WTC11 (cell line): Measurements from ENCODE around the gene CCDC15. TPM values are rescaled to one million over a fixed set of nuclear protein-coding genes. Genes with fewer than 3 reads are reported as not detected.

Experiments
- ATAC-seq: fragments of 200-7000 bp; cut with Tn5 transposase; 2 replicates; pipeline ENCODE4 v1.10.0; 2021; ENCODE audit warnings: mild to moderate bottlenecking, moderate library complexity
- CTCF ChIA-PET: fragments of 300-600 bp; sonication (Branson Sonifier 250); formaldehyde crosslinking; loops from one replicate; lab custom pipeline; 2021; ENCODE audit warnings: antibody characterized with exemption; lab: Charles Lee
- POLR2A ChIA-PET: fragments of 350-600 bp; sonication (Branson Sonifier 250); formaldehyde crosslinking; loops from one replicate; lab custom pipeline; 2021; ENCODE audit warnings: antibody characterized with exemption; lab: Charles Lee
- DNase-seq: peaks from one replicate; pipeline ENCODE4 v3.0.0; 2021; ENCODE audit warnings: low spot score
- H3K27ac Mint-ChIP-seq: 2 replicates; pipeline ENCODE4 v1.8.0; 2021; ENCODE audit warnings: mixed read lengths
- H3K27me3 Mint-ChIP-seq: 2 replicates; pipeline ENCODE4 v1.8.0; 2021; ENCODE audit warnings: low read depth, mild to moderate bottlenecking, moderate library complexity, mixed read lengths
- H3K36me3 Mint-ChIP-seq: 2 replicates; pipeline ENCODE4 v1.8.0; 2021; ENCODE audit warnings: mixed read lengths
- H3K4me1 Mint-ChIP-seq: 2 replicates; pipeline ENCODE4 v1.8.0; 2022; ENCODE audit warnings: mixed read lengths
- H3K4me3 Mint-ChIP-seq: 2 replicates; pipeline ENCODE4 v1.8.0; 2021; ENCODE audit warnings: mild to moderate bottlenecking, moderate library complexity, mixed read lengths
- H3K9me3 Mint-ChIP-seq: 2 replicates; pipeline ENCODE4 v1.8.0; 2021; ENCODE audit warnings: mixed read lengths
- ETV6 ChIP-seq: sonication (generic); formaldehyde crosslinking; IDR thresholded peaks from 2 replicates; pipeline ENCODE4 v1.8.1; 2022; ENCODE audit warnings: mild to moderate bottlenecking, missing genetic modification reagents
- GABPB1 ChIP-seq: sonication (generic); formaldehyde crosslinking; IDR thresholded peaks from 2 replicates; pipeline ENCODE4 v1.8.1; 2023; ENCODE audit warnings: mild to moderate bottlenecking, missing genetic modification reagents
- GTF2I ChIP-seq: fragments of 250-450 bp; sonication (Bioruptor Pico); conservative IDR thresholded peaks from 2 replicates; pipeline ENCODE4 v1.4.0; 2021; ENCODE audit warnings: mild to moderate bottlenecking
- JUN ChIP-seq: sonication (generic); formaldehyde crosslinking; IDR thresholded peaks from 2 replicates; pipeline ENCODE4 v1.8.0; 2023; ENCODE audit warnings: mild to moderate bottlenecking, missing genetic modification reagents
- MYBL2 ChIP-seq: sonication (generic); formaldehyde crosslinking; IDR thresholded peaks from 2 replicates; pipeline ENCODE4 v1.8.1; 2023; ENCODE audit warnings: mild to moderate bottlenecking, moderate library complexity, missing genetic modification reagents
- NR2C2 ChIP-seq: sonication (generic); formaldehyde crosslinking; IDR thresholded peaks from 2 replicates; pipeline ENCODE4 v1.8.0; 2022; ENCODE audit warnings: mild to moderate bottlenecking, missing genetic modification reagents
- ZNF121 ChIP-seq: sonication (generic); formaldehyde crosslinking; IDR thresholded peaks from 2 replicates; pipeline ENCODE4 v1.8.0; 2023; ENCODE audit warnings: missing genetic modification reagents
- total RNA-seq: library from RNA; stranded (reverse); gene quantifications from 3 replicates; pipeline ENCODE4 v1.2.3, GENCODE V29; 2021
- TF ChIP-seq, protein P1 (sequence below): sonication (generic); formaldehyde crosslinking; IDR thresholded peaks from 2 replicates; pipeline ENCODE4 v1.8.1; 2023; ENCODE audit warnings: mild to moderate bottlenecking, missing genetic modification reagents, moderate library complexity
- TF ChIP-seq, protein P2 (sequence below): fragments of 250-450 bp; sonication (Bioruptor Pico); IDR thresholded peaks from 2 replicates; pipeline ENCODE4 v1.8.0; 2021; ENCODE audit warnings: mild to moderate bottlenecking
- TF ChIP-seq, protein P3 (sequence below): sonication (generic); formaldehyde crosslinking; IDR thresholded peaks from 2 replicates; pipeline ENCODE4 v1.8.1; 2023; ENCODE audit warnings: mild to moderate bottlenecking, moderate library complexity, missing genetic modification reagents
- TF ChIP-seq, protein P4 (sequence below): sonication (generic); formaldehyde crosslinking; IDR thresholded peaks from 2 replicates; pipeline ENCODE4 v1.8.0; 2022; ENCODE audit warnings: missing genetic modification reagents
- TF ChIP-seq, protein P5 (sequence below): sonication (generic); formaldehyde crosslinking; IDR thresholded peaks from 2 replicates; pipeline ENCODE4 v1.8.1; 2022; ENCODE audit warnings: mild to moderate bottlenecking, moderate library complexity, missing genetic modification reagents
- TF ChIP-seq, protein P6 (sequence below): sonication (generic); formaldehyde crosslinking; conservative IDR thresholded peaks from 2 replicates; pipeline ENCODE4 v1.8.1; 2023; ENCODE audit warnings: mild to moderate bottlenecking, low read depth, missing genetic modification reagents, moderate library complexity
- TF ChIP-seq, protein P7 (sequence below): fragments of 250-450 bp; sonication (Bioruptor Pico); IDR thresholded peaks from 2 replicates; pipeline ENCODE4 v2.1.2; 2022; ENCODE audit warnings: mild to moderate bottlenecking, moderate library complexity

CCDC15 gene
- total RNA-seq, 1 experiment from 2014 or later = 2.4 TPM

DNA sequence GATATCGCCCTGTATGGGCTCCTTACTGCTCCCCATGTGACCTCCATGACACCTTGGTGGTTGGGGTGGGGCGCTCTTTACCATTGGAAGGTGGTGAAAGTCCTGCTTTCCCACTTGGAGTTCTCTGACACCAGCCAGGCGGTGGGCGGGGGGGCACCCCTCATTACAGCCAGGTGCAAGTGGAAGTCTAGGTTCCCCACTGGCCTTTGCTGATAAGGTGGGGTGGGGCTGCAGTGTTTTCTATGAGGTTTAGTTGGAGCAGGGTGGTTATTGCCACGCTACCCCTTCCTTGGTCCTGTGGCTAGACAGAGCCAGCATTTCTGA is 103.7 kb downstream of the CCDC15 start (continued):
- TF ChIP-seq, protein P1, sequence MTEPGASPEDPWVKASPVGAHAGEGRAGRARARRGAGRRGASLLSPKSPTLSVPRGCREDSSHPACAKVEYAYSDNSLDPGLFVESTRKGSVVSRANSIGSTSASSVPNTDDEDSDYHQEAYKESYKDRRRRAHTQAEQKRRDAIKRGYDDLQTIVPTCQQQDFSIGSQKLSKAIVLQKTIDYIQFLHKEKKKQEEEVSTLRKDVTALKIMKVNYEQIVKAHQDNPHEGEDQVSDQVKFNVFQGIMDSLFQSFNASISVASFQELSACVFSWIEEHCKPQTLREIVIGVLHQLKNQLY (CRISPR knock-in tag) = no peak
- no peak for TF ChIP-seq NR2C2 (CRISPR knock-in tag)
- TF ChIP-seq, all 79 proteins: peak for 0

DNA sequence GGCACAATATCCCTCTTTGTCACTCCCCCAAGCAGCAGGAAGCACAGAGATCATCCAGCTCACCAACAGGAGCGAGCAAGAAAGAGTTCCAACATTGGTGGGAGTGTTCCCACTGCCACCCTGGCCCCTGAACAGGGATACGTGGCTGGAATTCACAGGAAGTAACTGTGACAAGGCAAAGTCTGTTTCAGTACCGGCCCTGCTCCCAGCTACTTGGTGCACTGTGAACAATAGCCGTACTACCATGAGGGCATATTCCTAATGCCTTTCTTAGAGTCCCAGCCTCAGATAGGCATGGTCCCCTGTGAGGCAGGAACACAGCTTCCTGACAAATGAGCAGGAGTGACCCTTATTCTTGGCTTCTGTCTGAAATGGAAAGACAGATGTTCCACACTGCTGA is 107.3 kb downstream of the CCDC15 start:
- CTCF ChIA-PET = interaction anchor here (0.9 to 1.0 kb wide), 2 partner anchors 8 to 185 kb away, joined by 3 read pairs; no protein-coding TSS in a partner anchor
- H3K36me3 Mint-ChIP-seq = no peaks in the 10 kb centered on the region
- ATAC-seq = no peak
- H3K9me3 Mint-ChIP-seq = no peaks in the 10 kb centered on the region
- H3K27me3 Mint-ChIP-seq = peaks cover 57% of the 10 kb centered on the region
- H3K4me1 Mint-ChIP-seq = peaks cover 8% of the 10 kb centered on the region; the same call in 1 of the 2 replicates
- no peak overlapping the region for H3K4me3 Mint-ChIP-seq
- POLR2A ChIA-PET = interaction anchor here (0.6 kb wide), 1 partner anchor 453 kb away, joined by 3 read pairs; no protein-coding TSS in a partner anchor
- no peak for TF ChIP-seq GABPB1 (CRISPR knock-in tag)
- no peak for TF ChIP-seq ZNF121 (CRISPR knock-in tag)
- TF ChIP-seq ETV6 (CRISPR knock-in tag) = no peak
- TF ChIP-seq MYBL2 = no peak
- TF ChIP-seq, protein P2, sequence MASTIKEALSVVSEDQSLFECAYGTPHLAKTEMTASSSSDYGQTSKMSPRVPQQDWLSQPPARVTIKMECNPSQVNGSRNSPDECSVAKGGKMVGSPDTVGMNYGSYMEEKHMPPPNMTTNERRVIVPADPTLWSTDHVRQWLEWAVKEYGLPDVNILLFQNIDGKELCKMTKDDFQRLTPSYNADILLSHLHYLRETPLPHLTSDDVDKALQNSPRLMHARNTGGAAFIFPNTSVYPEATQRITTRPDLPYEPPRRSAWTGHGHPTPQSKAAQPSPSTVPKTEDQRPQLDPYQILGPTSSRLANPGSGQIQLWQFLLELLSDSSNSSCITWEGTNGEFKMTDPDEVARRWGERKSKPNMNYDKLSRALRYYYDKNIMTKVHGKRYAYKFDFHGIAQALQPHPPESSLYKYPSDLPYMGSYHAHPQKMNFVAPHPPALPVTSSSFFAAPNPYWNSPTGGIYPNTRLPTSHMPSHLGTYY (CRISPR knock-in tag) = no peak
- TF ChIP-seq, protein P3, sequence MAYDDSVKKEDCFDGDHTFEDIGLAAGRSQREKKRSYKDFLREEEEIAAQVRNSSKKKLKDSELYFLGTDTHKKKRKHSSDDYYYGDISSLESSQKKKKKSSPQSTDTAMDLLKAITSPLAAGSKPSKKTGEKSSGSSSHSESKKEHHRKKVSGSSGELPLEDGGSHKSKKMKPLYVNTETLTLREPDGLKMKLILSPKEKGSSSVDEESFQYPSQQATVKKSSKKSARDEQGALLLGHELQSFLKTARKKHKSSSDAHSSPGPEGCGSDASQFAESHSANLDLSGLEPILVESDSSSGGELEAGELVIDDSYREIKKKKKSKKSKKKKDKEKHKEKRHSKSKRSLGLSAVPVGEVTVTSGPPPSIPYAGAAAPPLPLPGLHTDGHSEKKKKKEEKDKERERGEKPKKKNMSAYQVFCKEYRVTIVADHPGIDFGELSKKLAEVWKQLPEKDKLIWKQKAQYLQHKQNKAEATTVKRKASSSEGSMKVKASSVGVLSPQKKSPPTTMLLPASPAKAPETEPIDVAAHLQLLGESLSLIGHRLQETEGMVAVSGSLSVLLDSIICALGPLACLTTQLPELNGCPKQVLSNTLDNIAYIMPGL = no peak
- TF ChIP-seq JUN (CRISPR knock-in tag) = no peak
- no peak for TF ChIP-seq GTF2I (CRISPR knock-in tag)
- TF ChIP-seq, protein P4, sequence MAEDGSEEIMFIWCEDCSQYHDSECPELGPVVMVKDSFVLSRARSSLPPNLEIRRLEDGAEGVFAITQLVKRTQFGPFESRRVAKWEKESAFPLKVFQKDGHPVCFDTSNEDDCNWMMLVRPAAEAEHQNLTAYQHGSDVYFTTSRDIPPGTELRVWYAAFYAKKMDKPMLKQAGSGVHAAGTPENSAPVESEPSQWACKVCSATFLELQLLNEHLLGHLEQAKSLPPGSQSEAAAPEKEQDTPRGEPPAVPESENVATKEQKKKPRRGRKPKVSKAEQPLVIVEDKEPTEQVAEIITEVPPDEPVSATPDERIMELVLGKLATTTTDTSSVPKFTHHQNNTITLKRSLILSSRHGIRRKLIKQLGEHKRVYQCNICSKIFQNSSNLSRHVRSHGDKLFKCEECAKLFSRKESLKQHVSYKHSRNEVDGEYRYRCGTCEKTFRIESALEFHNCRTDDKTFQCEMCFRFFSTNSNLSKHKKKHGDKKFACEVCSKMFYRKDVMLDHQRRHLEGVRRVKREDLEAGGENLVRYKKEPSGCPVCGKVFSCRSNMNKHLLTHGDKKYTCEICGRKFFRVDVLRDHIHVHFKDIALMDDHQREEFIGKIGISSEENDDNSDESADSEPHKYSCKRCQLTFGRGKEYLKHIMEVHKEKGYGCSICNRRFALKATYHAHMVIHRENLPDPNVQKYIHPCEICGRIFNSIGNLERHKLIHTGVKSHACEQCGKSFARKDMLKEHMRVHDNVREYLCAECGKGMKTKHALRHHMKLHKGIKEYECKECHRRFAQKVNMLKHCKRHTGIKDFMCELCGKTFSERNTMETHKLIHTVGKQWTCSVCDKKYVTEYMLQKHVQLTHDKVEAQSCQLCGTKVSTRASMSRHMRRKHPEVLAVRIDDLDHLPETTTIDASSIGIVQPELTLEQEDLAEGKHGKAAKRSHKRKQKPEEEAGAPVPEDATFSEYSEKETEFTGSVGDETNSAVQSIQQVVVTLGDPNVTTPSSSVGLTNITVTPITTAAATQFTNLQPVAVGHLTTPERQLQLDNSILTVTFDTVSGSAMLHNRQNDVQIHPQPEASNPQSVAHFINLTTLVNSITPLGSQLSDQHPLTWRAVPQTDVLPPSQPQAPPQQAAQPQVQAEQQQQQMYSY = no peak
- TF ChIP-seq, protein P5, sequence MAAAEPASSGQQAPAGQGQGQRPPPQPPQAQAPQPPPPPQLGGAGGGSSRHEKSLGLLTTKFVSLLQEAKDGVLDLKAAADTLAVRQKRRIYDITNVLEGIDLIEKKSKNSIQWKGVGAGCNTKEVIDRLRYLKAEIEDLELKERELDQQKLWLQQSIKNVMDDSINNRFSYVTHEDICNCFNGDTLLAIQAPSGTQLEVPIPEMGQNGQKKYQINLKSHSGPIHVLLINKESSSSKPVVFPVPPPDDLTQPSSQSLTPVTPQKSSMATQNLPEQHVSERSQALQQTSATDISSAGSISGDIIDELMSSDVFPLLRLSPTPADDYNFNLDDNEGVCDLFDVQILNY (CRISPR knock-in tag) = no peak
- TF ChIP-seq, protein P6, sequence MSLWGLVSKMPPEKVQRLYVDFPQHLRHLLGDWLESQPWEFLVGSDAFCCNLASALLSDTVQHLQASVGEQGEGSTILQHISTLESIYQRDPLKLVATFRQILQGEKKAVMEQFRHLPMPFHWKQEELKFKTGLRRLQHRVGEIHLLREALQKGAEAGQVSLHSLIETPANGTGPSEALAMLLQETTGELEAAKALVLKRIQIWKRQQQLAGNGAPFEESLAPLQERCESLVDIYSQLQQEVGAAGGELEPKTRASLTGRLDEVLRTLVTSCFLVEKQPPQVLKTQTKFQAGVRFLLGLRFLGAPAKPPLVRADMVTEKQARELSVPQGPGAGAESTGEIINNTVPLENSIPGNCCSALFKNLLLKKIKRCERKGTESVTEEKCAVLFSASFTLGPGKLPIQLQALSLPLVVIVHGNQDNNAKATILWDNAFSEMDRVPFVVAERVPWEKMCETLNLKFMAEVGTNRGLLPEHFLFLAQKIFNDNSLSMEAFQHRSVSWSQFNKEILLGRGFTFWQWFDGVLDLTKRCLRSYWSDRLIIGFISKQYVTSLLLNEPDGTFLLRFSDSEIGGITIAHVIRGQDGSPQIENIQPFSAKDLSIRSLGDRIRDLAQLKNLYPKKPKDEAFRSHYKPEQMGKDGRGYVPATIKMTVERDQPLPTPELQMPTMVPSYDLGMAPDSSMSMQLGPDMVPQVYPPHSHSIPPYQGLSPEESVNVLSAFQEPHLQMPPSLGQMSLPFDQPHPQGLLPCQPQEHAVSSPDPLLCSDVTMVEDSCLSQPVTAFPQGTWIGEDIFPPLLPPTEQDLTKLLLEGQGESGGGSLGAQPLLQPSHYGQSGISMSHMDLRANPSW (CRISPR knock-in tag) = no peak
- TF ChIP-seq, protein P7, sequence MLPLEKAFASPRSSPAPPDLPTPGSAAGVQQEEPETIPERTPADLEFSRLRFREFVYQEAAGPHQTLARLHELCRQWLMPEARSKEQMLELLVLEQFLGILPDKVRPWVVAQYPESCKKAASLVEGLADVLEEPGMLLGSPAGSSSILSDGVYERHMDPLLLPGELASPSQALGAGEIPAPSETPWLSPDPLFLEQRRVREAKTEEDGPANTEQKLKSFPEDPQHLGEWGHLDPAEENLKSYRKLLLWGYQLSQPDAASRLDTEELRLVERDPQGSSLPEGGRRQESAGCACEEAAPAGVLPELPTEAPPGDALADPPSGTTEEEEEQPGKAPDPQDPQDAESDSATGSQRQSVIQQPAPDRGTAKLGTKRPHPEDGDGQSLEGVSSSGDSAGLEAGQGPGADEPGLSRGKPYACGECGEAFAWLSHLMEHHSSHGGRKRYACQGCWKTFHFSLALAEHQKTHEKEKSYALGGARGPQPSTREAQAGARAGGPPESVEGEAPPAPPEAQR (CRISPR knock-in tag) = no peak
- TF ChIP-seq, all 79 proteins: peak for 0
- DNase-seq = no peak
- no peak overlapping the region for H3K27ac Mint-ChIP-seq
